Esophagus squamous epithelium (tissue), 4 donors: ENCODE results near the gene RPL6.
"Not testable (repeated sequence)": the region's sequence is repeated elsewhere in the genome, so short reads cannot be mapped to it uniquely, and the experiment has no call there.

Experiments used
- CTCF ChIP-seq, 6 experiments: fragments of 450-650 bp in 4 of 6; fragments of 200-600 bp in 2 of 6; sonication (generic) in 2 of 6; IDR thresholded peaks; one replicate each; pipeline ENCODE4 v1.5.1; 2016 to 2019; ENCODE audit warnings: antibody characterized with exemption in 6 of 6, mild to moderate bottlenecking in 4 of 6, moderate library complexity in 4 of 6
- POLR2A ChIP-seq, 4 donors: fragments of 450-650 bp; IDR thresholded peaks; one replicate each; pipeline ENCODE4 v1.6.1; 2017; ENCODE audit warnings: antibody characterized with exemption in 4 of 4, mild to moderate bottlenecking in 4 of 4, moderate library complexity in 3 of 4

- TF ChIP-seq CTCF, POLR2A (IDR thresholded peaks at IDR 0.05): not testable (repeated sequence)
These were observed 6.1 kb upstream of the RPL6 start for GRCh38 chr12:112415457-112415856.
